GM19023 (cell line): ENCODE data around the gene ATE1.

Experiments used
- ATAC-seq: cut with Tn5 transposase; IDR thresholded peaks from one replicate; pipeline ENCODE4 v1.9.1; 2021; ENCODE audit warnings: mild to moderate bottlenecking, moderate library complexity; ENCODE audit not compliant: unreplicated experiment

Gene ATE1

DNA sequence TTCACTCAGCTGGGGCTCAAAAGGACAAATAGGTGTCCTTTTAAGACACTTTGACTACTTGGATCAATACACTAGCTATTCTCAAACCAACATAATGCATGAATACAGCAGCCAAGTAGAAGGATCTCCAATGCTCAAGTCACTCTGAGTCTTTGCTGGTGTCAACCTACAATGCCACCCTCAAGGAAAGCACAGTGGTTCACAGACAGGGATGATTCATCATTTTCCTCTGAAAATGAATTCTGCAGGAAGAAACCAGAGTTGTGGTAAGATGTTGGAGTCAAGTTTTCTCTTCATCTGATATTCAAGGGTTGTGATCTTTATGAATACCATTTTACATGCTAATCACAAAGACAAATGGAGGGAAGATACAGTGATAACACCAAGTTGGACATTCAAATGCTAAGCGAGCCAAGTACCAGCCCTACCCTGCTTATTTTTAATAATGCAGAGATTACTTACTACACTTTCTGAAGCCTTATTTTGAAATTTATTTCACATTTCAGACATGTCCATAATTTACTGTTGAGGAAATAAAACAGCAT lies 186.5 kb downstream of the ATE1 start:
- ATAC-seq = no peak

DNA sequence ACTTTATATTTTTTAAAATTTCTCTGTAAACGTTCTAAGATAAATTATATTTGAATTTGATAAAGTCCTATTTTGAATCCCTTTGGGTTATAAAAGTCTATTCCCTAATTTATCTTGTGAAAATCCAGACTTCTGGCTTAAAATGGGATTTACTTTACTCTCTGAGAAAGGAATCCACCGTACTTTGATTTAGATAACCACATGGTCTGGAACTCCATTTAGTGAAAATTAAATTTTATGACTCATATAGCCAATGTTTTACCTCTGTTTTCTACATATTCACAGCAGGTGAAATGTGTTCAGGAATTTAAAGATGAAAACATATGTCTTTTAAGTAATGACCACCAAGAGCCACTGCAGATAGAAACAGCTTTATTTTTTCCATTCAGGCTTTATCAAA lies 187.8 kb downstream of the ATE1 start:
- no peak for ATAC-seq

DNA sequence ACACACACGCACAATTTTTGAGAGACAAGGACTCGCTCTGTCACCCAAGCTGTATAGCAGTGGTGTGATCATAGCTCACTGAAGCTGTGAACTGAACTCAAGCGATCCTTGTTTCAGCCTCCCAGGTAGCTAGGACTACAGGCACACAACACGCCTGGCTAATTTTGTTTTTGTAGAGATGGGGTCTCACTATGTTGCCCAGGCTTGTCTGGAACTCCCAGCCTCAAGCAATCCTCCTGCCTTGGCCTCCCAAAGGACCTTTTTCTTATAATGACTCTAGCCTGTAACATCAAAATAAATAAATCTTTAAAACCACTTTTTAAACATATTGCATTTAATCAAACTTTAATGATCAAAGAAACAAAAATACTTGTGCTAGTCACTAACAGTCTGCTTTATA lies 188.7 kb downstream of the ATE1 start:
- ATAC-seq = no peak

DNA sequence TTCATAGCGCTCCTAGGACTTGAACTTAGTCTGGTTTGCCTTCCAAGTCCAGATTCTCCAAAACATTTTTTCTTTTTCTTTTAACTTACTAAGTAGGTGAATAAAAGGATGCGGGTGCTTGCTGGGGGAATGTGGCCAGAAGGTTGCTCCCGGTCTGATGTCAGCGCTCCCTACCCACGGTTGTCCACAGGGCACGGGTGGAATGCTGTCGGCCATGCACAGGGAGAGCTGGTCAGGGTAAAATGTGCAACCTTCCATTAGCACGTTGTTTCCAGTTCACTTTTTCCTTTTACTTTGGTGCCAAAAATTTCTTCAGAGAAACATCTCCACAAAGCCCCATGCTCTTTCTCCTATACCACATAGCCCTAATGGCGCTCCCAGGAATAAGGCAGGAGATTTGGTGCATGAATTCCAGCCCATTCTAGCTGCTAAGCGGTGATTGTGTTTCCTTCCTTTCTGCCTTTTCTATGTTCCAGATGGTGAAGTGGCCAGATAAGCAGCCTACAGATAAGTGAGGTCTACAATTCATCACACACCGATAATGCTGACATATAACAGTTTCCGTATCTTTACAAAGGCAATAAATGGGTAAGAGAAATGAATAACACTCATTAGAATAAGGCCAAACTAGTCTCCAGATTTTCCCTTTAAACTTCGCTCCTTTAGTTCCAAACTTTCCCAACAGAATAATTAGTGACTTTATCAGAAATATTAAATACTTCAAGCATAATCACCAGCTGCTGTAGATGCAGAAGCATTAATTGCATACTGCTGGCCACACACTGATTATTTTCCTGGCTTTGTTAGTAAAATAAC lies 191.3 kb downstream of the ATE1 start:
- no peak for ATAC-seq

DNA sequence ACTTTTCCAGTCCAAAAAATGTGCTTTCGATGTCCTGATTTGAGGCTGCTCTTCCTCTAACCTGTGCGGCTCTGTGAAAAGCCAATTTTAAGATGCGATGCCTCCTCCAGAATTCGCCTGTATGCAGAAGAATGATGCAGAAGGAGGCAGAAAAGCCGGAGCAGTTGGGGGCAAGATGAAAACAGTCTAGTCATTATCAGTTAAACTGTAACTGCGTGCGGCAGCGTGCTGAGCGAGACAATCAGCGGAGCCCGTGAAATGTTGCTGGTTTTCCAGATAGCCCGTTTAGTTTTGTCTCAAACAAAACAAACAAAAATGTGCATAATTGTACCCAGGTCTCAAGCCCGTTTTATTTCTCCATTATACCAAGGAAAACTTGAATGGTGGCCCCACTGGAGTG lies 192.6 kb downstream of the ATE1 start:
- ATAC-seq = no peak

DNA sequence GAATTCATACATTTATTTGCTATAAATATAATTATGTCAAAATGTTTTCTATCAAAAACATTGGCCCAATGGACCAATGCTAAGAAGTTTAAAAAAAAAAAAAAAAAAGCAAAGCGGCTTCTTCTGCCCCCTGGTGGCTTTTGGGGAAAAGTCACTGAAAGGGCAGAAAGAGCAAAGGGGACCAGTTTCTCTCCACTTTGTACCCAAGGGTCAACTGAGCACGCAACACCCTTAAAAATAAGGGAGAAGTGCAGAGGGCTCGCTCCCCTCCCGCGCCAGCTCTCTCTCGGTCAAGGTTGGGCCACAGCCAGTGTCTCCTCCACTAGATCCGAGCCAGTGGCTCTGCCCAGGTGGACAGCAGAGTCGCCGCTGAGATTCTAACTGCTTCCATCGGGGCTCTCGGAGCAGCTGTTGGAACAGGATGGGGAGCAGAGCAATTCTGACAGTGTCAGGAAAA lies 193.2 kb downstream of the ATE1 start:
- no peak for ATAC-seq

DNA sequence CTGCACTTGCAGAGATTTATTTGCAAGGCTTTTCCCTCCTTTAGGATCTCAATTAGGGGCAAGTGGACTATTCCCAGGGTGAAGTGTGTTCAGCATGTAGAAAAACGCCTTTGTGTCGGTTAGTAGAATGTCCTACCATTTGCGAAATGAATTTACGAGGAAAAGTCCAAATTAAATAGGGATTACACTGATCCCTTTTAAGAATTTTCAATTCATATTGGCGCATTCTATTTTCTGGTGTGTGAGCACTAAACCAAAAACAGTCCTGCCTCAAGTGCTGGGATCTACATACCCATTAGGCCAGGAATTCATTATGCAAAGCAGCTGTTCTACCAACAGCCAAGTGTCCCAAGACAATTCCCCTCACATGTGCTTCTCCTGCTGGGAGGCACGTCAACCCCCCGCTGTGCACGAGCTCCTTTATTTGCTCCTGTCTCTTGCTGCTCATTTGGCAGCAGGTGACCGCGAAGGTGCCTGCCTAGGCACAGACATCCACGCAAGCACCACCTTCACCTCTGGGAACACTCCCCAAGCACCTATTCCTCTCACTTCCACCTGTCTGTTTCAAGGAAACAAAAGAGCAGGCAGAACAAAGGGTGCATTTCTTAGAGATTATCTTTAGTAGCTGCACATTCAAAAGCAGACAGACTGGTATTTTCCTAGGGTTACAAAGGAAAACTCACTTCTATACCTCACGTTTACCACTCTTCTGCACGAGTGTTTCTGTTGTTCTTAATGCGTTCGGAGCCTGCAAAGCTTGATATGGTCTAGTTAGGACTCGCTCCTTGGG lies 195.0 kb downstream of the ATE1 start:
- ATAC-seq = no peak

DNA sequence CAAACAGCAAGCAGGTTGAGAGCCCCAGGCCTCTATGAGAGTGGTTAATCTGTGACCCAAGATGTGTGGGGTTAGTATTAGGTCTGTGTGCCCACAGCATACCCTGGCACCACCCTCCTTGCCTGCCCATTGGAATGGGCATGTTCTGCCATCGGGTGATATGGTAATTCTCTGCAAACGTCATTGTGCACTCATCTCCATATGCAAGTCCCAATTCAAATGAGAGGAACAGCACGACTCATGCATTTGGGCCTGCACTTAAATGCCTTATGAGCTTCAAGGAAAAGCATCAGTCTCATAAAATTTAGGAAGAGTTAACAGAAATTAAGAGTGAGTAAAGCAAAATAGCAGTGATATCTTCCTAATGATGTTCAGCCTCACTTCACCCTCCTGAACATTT lies 195.7 kb downstream of the ATE1 start:
- no peak for ATAC-seq

DNA sequence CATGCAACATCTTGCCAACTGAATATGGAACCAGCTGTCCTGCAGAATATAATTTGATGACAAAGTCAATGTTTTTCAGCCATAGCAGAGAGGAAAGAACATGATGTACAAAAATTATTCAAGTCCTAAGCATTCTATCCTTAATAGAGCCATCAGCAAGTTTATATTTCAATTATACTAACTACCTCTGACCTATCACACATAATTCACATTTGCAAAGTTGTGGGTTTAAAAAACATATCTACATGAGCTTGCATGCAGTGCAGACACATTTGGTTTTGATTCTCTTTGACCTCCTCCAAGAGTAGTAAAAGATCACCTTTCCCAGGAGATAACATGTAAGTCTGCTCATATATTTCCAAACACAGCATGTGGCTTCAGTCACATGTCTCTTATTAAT lies 203.5 kb downstream of the ATE1 start:
- no peak for ATAC-seq

DNA sequence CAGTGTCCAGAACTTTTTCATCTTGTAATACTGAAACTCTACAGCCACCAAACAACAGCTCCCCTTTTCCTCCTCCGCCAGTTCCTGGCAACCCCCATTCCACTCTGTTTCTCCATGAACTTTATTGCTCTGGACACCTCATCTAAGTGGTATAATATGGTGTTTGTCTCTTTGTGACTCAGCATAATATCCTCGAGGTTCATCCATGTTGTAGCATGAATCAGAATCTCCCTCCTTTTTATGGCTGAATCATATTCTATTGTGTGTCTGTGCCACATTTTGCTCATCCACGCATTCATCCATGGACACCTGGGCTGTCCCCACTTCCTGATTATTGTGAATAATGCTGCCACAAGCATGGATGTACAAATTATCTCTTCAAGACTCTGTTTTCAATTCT lies 205.2 kb downstream of the ATE1 start:
- no peak for ATAC-seq

DNA sequence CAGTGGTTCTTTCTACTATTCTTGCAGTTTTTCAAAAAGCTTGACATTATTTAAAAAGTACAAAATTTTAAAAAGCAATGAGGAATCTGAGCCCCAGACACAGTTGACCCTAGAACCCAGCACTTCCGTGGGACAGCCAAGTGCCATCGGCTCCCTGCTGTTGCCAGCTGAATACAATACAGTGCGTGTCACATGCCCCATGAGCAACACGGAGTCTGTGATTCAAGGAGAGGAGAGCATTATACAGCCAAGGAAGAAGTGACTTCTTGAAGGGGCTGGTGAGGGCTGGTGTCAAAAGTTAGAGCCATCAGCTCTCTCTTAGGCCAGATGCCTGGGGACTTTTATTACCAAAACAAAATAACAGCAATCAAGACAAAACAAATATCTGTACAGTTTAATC lies 206.6 kb downstream of the ATE1 start:
- no peak for ATAC-seq

DNA sequence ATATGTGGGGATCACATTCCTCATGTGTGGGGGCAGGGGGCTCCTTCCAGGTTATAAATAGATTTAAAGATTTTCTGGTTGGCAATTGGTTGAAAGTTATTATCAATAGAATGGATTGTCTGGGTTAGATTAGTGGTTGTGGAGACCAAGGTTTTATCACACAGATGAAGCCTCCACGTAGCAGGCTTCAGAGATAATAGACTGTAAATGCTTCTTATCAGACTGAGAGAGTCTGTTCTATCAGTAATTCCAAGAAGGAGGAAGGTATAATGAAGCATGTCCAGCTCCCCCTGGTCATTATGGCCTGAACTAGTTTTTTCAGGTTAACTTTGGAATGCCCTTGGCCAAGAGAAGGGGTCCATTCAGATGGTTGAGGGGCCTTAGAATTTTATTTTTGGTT lies 211.9 kb downstream of the ATE1 start:
- ATAC-seq = no peak

DNA sequence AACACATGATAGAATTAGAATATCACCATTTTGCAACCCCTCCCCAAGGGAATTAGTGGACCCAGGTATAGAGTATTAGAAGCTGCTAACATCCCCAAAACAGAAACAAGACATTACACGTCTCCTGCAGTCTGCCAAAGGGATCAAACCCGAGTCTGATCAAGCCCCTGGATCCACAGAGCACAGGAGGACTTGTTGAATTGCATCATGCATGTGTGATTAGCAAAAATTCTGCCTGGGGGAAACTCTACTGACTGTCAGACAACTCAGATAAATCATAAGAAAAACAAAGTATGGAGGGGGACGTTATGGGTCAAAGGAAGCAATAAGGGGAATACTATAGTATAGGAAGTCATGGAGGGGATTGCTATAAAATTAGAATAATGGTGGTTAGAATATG lies 212.8 kb downstream of the ATE1 start:
- no peak for ATAC-seq

DNA sequence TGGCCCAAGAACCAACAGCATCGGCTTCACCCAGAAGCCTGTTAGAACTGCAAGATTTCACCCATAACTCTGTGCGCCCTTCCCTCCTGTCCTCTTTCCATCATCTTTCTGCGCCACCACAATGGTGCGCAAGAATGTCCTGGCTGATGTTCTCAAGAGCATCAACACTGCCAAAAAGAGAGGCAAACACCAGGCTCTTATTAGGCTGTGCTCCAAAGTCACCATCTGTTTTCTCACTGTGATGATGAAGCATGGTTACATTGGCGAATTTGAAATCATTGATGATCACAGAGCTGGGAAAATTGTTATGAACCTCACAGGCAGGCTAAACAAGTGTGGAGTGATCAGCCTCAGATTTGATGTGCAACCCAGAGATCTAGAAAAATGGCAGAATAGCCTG lies 214.3 kb downstream of the ATE1 start:
- no peak for ATAC-seq

DNA sequence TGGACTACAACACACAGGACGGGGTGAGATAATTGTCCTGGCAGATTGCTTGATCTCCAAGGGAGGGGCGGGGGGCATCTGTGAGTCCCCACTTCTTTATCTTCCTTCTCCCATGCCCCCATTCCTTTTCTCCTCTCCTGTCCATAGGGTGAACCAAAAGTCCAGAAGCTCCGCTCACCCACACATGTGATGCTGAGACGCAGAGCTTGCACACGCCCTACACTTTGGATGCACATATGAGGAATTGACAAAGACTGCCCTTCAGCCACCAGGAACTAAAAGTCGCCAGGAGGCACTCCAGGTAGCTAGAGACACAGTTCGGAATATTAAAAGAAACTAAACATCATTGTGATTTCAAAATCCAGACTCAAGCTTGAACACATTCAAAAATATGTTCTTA lies 216.9 kb downstream of the ATE1 start:
- ATAC-seq = no peak

DNA sequence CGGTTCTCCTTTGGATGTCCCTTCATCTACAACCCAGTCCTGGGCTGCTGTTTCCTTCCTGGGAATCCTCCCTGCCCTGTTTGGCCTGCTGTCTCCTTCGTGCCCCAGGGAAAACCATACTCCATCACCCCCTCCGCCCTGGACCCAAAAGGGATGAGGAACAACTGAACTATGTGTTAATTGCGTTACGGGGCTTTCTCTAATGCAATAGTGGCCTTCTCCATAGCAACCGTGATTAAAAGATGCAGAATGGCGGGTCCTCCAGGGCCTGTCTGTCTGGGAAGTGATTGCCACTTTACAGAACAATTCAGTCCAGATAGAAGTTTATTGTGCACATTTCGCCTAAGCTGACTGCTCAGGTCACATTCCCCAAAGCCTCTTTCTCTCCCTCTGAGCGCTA lies 217.6 kb downstream of the ATE1 start:
- no peak for ATAC-seq

DNA sequence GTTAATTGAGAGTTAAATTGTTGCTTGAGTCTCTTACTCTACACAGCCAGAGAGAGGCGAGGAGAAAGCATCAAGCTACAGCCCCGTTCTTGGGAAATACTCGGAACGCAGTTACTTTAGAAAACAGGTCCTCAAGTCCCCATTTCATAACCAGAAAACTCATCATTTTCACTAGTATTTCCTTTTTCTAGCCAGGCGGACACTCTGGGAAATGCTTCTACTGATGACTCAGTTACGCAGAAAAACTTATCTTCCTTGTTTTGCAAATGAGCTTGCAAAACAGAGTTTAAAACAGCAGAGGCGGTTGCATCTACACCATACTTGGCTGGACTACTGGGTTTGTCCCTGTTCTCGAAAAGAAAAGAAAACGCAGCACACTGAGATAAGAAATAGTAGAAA lies 218.2 kb downstream of the ATE1 start:
- no peak for ATAC-seq

DNA sequence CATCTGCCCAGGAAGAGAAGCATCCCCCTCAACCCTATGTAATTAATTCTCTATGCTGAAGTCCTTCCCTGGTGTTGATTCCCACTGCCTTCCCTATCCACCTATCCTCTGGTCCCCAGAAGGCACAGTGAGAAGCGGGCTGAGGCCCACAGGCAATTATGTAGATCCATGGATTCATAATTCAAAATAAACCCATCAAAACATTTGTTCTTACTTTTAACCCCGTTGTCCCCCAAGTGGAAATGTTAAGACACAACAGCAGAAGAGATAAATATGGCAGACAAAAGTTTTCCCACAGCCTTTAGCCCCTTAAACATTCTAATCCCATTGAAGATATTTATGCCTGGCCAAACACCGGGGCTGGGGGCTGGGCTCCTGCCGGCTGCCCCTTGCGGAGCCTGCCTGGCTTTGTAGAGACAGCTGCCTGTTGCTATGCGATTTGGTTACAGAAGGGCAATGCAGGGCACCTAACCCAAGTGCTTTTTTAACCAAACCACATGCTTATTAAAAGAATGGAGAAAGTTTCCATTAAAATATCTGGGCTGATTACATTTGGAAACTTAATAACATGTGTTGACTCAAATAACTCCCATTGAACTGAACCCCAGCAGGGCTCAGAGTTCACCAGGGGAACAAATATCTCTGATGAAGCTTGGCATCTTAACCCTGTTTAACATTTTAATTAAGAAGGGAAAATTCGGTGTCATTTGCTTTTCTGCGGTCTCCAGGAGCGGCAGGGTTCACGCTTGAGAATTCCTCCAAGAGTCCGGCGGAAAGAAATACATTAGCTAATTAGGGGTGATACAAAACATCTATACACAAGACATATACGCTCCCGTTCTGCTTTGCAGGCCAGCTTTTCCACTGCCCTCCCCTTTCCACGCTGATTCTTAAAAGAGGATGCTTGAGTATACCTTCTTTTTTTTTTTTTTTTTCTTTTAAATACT lies 218.8 kb downstream of the ATE1 start:
- ATAC-seq = no peak

DNA sequence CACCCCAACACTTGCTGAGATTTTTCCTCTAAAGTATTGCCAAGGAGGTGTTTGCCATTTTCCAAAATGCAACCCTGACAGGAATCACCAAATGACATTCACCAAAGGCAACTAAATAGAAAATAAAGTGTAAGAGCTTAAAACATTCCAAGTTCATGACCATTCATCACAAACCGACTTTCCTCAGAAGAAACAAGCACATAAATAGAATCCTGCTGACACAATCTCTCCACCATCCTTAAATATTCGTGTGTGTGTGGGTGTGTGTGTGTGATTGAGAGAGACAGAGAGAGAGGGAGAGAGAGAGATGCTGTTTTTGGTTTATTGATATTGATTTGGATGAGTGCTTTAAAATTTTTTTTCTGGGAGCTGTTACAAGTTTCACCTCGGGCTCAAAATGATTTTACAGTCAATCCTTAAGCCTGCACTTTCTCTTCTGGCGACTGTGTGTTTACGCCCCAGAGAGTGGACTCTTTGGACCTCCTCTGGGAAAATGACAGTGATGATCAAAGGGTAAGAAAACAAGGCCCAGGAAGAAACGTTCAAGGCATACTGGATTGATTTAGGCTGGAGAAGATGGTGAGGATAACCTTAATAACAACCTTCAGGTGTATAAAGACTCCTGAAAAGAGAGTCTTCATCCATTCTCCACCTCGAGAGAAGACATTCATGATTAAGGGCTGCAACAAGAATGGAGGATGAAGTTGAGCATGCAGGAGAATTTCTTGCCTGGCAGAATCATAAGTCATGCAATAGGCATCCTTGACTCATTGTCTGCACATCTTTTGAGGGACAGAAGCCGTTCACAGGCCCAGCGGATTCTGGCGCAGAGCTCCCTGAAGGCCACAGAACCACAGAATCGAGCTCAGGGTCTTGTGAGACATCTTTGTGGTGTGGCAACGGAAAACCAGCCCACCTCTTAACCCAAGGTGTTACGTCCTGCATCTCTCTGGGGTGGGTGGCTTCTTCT lies 225.2 kb downstream of the ATE1 start:
- no peak for ATAC-seq

DNA sequence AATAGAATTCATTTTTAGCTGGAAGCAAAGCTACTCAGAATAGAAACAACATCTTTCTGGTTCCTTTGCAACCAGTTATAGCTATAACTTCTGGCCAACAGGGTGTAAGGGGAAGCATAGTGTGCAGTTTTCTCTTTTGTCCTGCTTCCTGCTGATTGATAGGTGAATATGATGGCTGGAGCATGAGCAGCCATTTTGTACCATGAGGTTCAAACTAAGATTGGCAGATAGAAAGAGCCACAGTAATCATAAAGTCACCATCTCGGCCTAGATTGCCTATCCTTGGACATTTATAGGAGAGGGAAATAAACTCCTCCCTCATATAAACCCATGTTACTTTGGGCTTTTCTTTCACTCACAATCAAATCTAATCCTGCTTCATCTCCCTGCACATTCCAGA lies 227.4 kb downstream of the ATE1 start:
- no peak for ATAC-seq
